GM12878 (cell line): ENCODE data around the gene CDC14B.

Experiments
- CTCF ChIP-seq, 3 experiments: IDR thresholded peaks in 2 of 3; conservative IDR thresholded peaks in 1 of 3; 2 replicates each; pipeline ENCODE4 v1.5.1; 2011; ENCODE audit warnings: low read depth in 3 of 3, low read length in 3 of 3, mild to moderate bottlenecking in 3 of 3, control low read depth in 2 of 3, moderate library complexity in 2 of 3, inconsistent platforms in 1 of 3, mixed read lengths in 1 of 3; ENCODE audit not compliant: control insufficient read depth in 2 of 3, insufficient read depth in 1 of 3; ENCODE audit errors: extremely low read depth in 1 of 3
- EZH2 ChIP-seq: IDR thresholded peaks from 2 replicates; pipeline ENCODE4 v1.6.1; 2012; ENCODE audit warnings: low read depth, mild to moderate bottlenecking, control low read depth, inconsistent platforms, low read length, borderline replicate concordance; ENCODE audit not compliant: control insufficient read depth
- GABPA ChIP-seq: IDR thresholded peaks from 2 replicates; pipeline ENCODE4 v1.6.1; 2014; ENCODE audit warnings: antibody characterized with exemption, low read depth, mild to moderate bottlenecking, inconsistent platforms
- HDAC6 ChIP-seq: fragments of 200-600 bp; sonication (generic); IDR thresholded peaks from one replicate; pipeline ENCODE4 v1.8.0; 2017; ENCODE audit warnings: antibody characterized with exemption; ENCODE audit not compliant: unreplicated experiment
- HDGF ChIP-seq: fragments of 450-650 bp; IDR thresholded peaks from 2 replicates; pipeline ENCODE4 v1.6.1; 2016; ENCODE audit warnings: antibody characterized with exemption
- JUND ChIP-seq: IDR thresholded peaks from 2 replicates; pipeline ENCODE4 v1.6.1; 2012; ENCODE audit warnings: low read depth, mild to moderate bottlenecking, low read length, improper control_type of control experiment, moderate library complexity
- PML ChIP-seq: IDR thresholded peaks from 2 replicates; pipeline ENCODE4 v1.6.1; 2012; ENCODE audit warnings: low read length, inconsistent platforms
- SREBF1 ChIP-seq: IDR thresholded peaks from 2 replicates; pipeline ENCODE4 v1.6.1; 2012; ENCODE audit warnings: mild to moderate bottlenecking, low read length
- TAF1 ChIP-seq: IDR thresholded peaks from 2 replicates; pipeline ENCODE4 v1.6.1; 2011; ENCODE audit warnings: mild to moderate bottlenecking, low read depth, low read length, borderline replicate concordance
- YY1 ChIP-seq: IDR thresholded peaks from 2 replicates; pipeline ENCODE4 v1.6.1; 2011; ENCODE audit warnings: low read depth, mild to moderate bottlenecking, low read length

GRCh38 chr9:96491079-96491879 lies 128.4 kb downstream of the CDC14B start:
- TF ChIP-seq CTCF (IDR thresholded peaks at IDR 0.05 in 2 of 3, conservative IDR thresholded peaks at IDR 0.05 in 1 of 3; ENCODE audit: control insufficient read depth in 2 of 3, extremely low read depth in 1 of 3, insufficient read depth in 1 of 3, low read depth in 3 of 3, low read length in 3 of 3) (no peak), YY1 (no peak), JUND (no peak), SREBF1 (no peak), GABPA (no peak), EZH2 (no peak), HDGF (no peak), HDAC6 (no peak), PML (no peak), TAF1 (no peak)
